Psoas muscle (tissue), 8 donors: Measurements from ENCODE around the gene SLC25A25. TPM values are rescaled to one million over a fixed set of nuclear protein-coding genes. Genes with fewer than 3 reads are reported as not detected.

Experiments
- ATAC-seq, 4 donors: fragments of 200-7000 bp; cut with Tn5 transposase; one replicate each; pipeline ENCODE4 v1.9.1; 2020; ENCODE audit warnings: moderate library complexity in 3 of 4, mild to moderate bottlenecking in 2 of 4
- DNase-seq, 2 donors: peaks; one replicate each; pipeline ENCODE4 v3.0.0-alpha.2; 2020
- H3K27ac ChIP-seq: fragments of 200-600 bp; one replicate; pipeline ENCODE4 v1.8.0; 2022
- H3K27me3 ChIP-seq, 3 donors: fragments of 200-600 bp in 1 of 3; one replicate each; pipeline versions ENCODE4 v1.6.1 to v1.8.0; 2013 to 2022; ENCODE audit warnings: low read length in 2 of 3, mild to moderate bottlenecking in 2 of 3, moderate library complexity in 1 of 3; ENCODE audit not compliant: insufficient read depth in 3 of 3
- H3K36me3 ChIP-seq, 2 donors: fragments of 200-600 bp in 1 of 2; one replicate each; pipeline versions ENCODE4 v1.6.1 to v1.8.0; 2013 to 2022; ENCODE audit warnings: low read depth in 1 of 2, mild to moderate bottlenecking in 1 of 2, moderate library complexity in 1 of 2; ENCODE audit not compliant: insufficient read depth in 1 of 2
- H3K4me1 ChIP-seq: fragments of 200-600 bp; one replicate; pipeline ENCODE4 v1.8.0; 2022
- H3K4me3 ChIP-seq: fragments of 200-600 bp; one replicate; pipeline ENCODE4 v1.8.0; 2022; ENCODE audit warnings: mild to moderate bottlenecking
- H3K9me3 ChIP-seq: fragments of 200-600 bp; one replicate; pipeline ENCODE4 v1.8.0; 2022
- CTCF ChIP-seq: fragments of 200-600 bp; IDR thresholded peaks from one replicate; pipeline ENCODE4 v1.8.0; 2022; ENCODE audit warnings: antibody characterized with exemption
- WGBS, 3 donors: extraction: QIAGEN DNeasy Blood & Tissue Kit; methylation state at CpG; one replicate each; pipeline versions ENCODE4 v1.1.6 to v1.1.7; 2013; 5-methylcytosine and 5-hydroxymethylcytosine counted together
- intact Hi-C, 2 donors: fragments of 100-400 bp; cut with DNase I; formaldehyde crosslinking; loops; one replicate each; pipeline versions ENCODE4 v1.11.0 to v1.14.2; 2022
- polyA plus RNA-seq, 3 donors: library from polyadenylated mRNA; stranded (reverse); fragments of 200-250 nt; gene quantifications; one replicate each; pipeline ENCODE4 v1.2.3, GENCODE V29; 2013
- total RNA-seq, 4 donors: library from RNA; stranded (reverse); fragmentation: NEBNext Ultra II Directional in 2 of 4; extraction: Animal tissue kit (Norgen Biotek cat#: 25700) in 2 of 4; gene quantifications; one replicate each; pipeline versions ENCODE4 v1.2.1 to v1.2.4, GENCODE V29; 2021 to 2023
- donor health status: healthy with polysubstance abuse.
- donor health status: DM: no; HTN: no; CAD: no; lungs with moderate emphysema.
- donor health status: Bipolar disorder and iron deficiency.
- donor health status: healthy.
- donor health status: DM: yes; HTN: yes; CAD: no.
- donor health status: DM: no; HTN: no; CAD: no.
- donor health status: DM: no; HTN: no; CAD: no.
- donor health status: DM: yes; HTN: yes; CAD: no.

SLC25A25 gene
- total and polyA plus RNA-seq, 7 donors, result 3.6 to 50.3 (median 10.6) TPM

- no peak overlapping the region for H3K27ac ChIP-seq
- no peaks in the 10 kb centered on the region for H3K9me3 ChIP-seq
- DNase-seq, result peak; percentile 95 to 97
- no peaks in the 10 kb centered on the region for H3K4me1 ChIP-seq
- H3K4me3 ChIP-seq, result no peak overlapping the region
- peak; percentile 68 to 83 (median 78) for ATAC-seq
- H3K27me3 ChIP-seq, result no peaks in the 10 kb centered on the region
- intact Hi-C loops, result loop anchor here (5.0 to 10.0 kb wide), 3 partner anchors 66 to 176 kb away; no protein-coding TSS in a partner anchor
- peak; percentile 100 for TF ChIP-seq CTCF
- WGBS, 3 donors, result 8 to 10% (median 10%) methylated on average over 27 of the region's 27 CpGs
- peaks cover 0 to 29% of the 10 kb centered on the region in 2 donors for H3K36me3 ChIP-seq
Measured at GRCh38 chr9:128117613-128118471, 49.8 kb downstream of the SLC25A25 start.

GRCh38 chr9:128118472-128118857 is 50.4 kb downstream of the SLC25A25 start:
- ATAC-seq (no peak), DNase-seq (no peak)
- 44 to 63% (median 46%) methylated on average over 3 of the region's 3 CpGs for WGBS, 3 donors
- Histone ChIP-seq H3K36me3 (peaks cover 0 to 36% of the 10 kb centered on the region in 2 donors), H3K9me3 (no peaks in the 10 kb centered on the region), H3K4me3 (no peak overlapping the region), H3K4me1 (no peaks in the 10 kb centered on the region), H3K27me3 (no peaks in the 10 kb centered on the region), H3K27ac (no peak overlapping the region)
- no peak for TF ChIP-seq CTCF
- intact Hi-C loops, result loop anchor here (5.0 to 10.0 kb wide), 3 partner anchors 66 to 176 kb away; no protein-coding TSS in a partner anchor

GRCh38 chr9:128118971-128119665 is 51.1 kb downstream of the SLC25A25 start:
- no peaks in the 10 kb centered on the region for H3K9me3 ChIP-seq
- H3K36me3 ChIP-seq, result peaks cover 0 to 42% of the 10 kb centered on the region in 2 donors
- 26 to 50% (median 30%) methylated on average over 14 to 15 of the region's 15 CpGs for WGBS, 3 donors
- DNase-seq, result peak; percentile 13 to 49
- ATAC-seq, result peak in 3 of 4 donors; percentile 5 to 36 (median 15)
- no peaks in the 10 kb centered on the region for H3K27me3 ChIP-seq
- H3K4me1 ChIP-seq, result no peaks in the 10 kb centered on the region
- TF ChIP-seq CTCF, result no peak
- intact Hi-C loops, result loop anchor here (5.0 to 10.0 kb wide), 3 partner anchors 67 to 177 kb away; no protein-coding TSS in a partner anchor
- H3K27ac ChIP-seq, result no peak overlapping the region
- no peak overlapping the region for H3K4me3 ChIP-seq

GRCh38 chr9:128120061-128120740 is 52.2 kb downstream of the SLC25A25 start:
- ATAC-seq, result no peak
- 76 to 85% (median 80%) methylated on average over 19 to 20 of the region's 20 CpGs for WGBS, 3 donors

More at GRCh38 chr9:128120061-128120740, 52.2 kb downstream of the SLC25A25 start:
- intact Hi-C loops, result no loop called here
- H3K36me3 ChIP-seq, result peaks cover 0 to 53% of the 10 kb centered on the region in 2 donors
- peaks cover 5% of the 10 kb centered on the region for H3K4me1 ChIP-seq
- no peaks in the 10 kb centered on the region for H3K27me3 ChIP-seq
- DNase-seq, result peak; percentile 13 to 48
- no peak for TF ChIP-seq CTCF
- no peak overlapping the region for H3K4me3 ChIP-seq
- H3K9me3 ChIP-seq, result no peaks in the 10 kb centered on the region
- H3K27ac ChIP-seq, result no peak overlapping the region
